ENCODE measurements around the gene CS. TPM values are rescaled to one million over a fixed set of nuclear protein-coding genes. Genes with fewer than 3 reads are reported as not detected.
A peak's percentile ranks its signal among the peaks of the same experiment; 100 is the strongest.

The CS gene
- total RNA-seq, 1 experiment from 2014 or later: 257 TPM

- Mint-ChIP-seq H3K4me3 (ENCODE audit: unreplicated experiment) (no peak overlapping the region), H3K27ac (ENCODE audit: low read depth, unreplicated experiment) (no peak overlapping the region), H3K4me1 (ENCODE audit: insufficient read depth, unreplicated experiment) (peaks cover 10% of the 10 kb centered on the region), H3K36me3 (ENCODE audit: insufficient read depth, unreplicated experiment) (peaks cover 51% of the 10 kb centered on the region), H3K9me3 (ENCODE audit: unreplicated experiment) (no peaks in the 10 kb centered on the region), H3K27me3 (ENCODE audit: insufficient read depth, unreplicated experiment) (no peaks in the 10 kb centered on the region)
- CTCF ChIA-PET: interaction anchor here (0.8 to 1.9 kb wide), 2 partner anchors 17 to 295 kb away, joined by 3 to 11 read pairs; no protein-coding TSS in a partner anchor
- intact Hi-C loops (cut with micrococcal nuclease): no loop called here
- DNase-seq (ENCODE audit: unreplicated experiment): no peak
- POLR2A ChIA-PET: interaction anchor here (0.8 to 4.7 kb wide), 4 partner anchors 10 to 180 kb away, joined by 3 to 26 read pairs (median 3); partner anchors contain the start of genes CNPY2 and STAT2
- BruUV-seq (replicated peaks): no TSS peak
- TF ChIP-seq CTCF (IDR thresholded peaks at IDR 0.05; ENCODE audit: unreplicated experiment): no peak
Measured at GRCh38 chr12:56341616-56342015, 41.5 kb upstream of the CS start.

GRCh38 chr12:56339158-56339422 is 39.0 kb upstream of the CS start:
- intact Hi-C loops (cut with micrococcal nuclease): no loop called here
- Mint-ChIP-seq H3K9me3 (ENCODE audit: unreplicated experiment) (no peaks in the 10 kb centered on the region), H3K27me3 (ENCODE audit: insufficient read depth, unreplicated experiment) (no peaks in the 10 kb centered on the region), H3K4me3 (ENCODE audit: unreplicated experiment) (no peak overlapping the region), H3K36me3 (ENCODE audit: insufficient read depth, unreplicated experiment) (peaks cover 26% of the 10 kb centered on the region), H3K27ac (ENCODE audit: low read depth, unreplicated experiment) (peak overlapping the region; percentile 60), H3K4me1 (ENCODE audit: insufficient read depth, unreplicated experiment) (peaks cover 10% of the 10 kb centered on the region)
- ChIA-PET CTCF (interaction anchor here (0.6 to 1.4 kb wide), 5 partner anchors 12 to 1151 kb away, joined by 3 to 9 read pairs (median 3); no protein-coding TSS in a partner anchor), POLR2A (interaction anchor here (2.3 to 4.7 kb wide), 2 partner anchors 21 to 125 kb away, joined by 5 to 26 read pairs; partner anchors contain the start of gene STAT2)
- no peak for TF ChIP-seq CTCF (IDR thresholded peaks at IDR 0.05; ENCODE audit: unreplicated experiment)
- DNase-seq (ENCODE audit: unreplicated experiment): no peak
- no TSS peak for BruUV-seq (replicated peaks)

- peak; percentile 33 for DNase-seq (ENCODE audit: unreplicated experiment)
- intact Hi-C loops (cut with micrococcal nuclease): no loop called here
- TF ChIP-seq CTCF (IDR thresholded peaks at IDR 0.05; ENCODE audit: unreplicated experiment): no peak
- Mint-ChIP-seq H3K4me3 (ENCODE audit: unreplicated experiment) (no peak within 1 kb of the TSS), H3K9me3 (ENCODE audit: unreplicated experiment) (no peaks in the 10 kb centered on the region), H3K27ac (ENCODE audit: low read depth, unreplicated experiment) (peak within 1 kb of the TSS; percentile 60), H3K27me3 (ENCODE audit: insufficient read depth, unreplicated experiment) (no peaks in the 10 kb centered on the region), H3K36me3 (ENCODE audit: insufficient read depth, unreplicated experiment) (peaks cover 26% of the 10 kb centered on the region), H3K4me1 (ENCODE audit: insufficient read depth, unreplicated experiment) (peaks cover 10% of the 10 kb centered on the region)
- CTCF ChIA-PET: interaction anchor here (0.6 to 1.6 kb wide), 8 partner anchors 12 to 1150 kb away, joined by 3 to 9 read pairs (median 4); partner anchors contain the start of gene RNF41
- BruUV-seq (replicated peaks): no TSS peak
- POLR2A ChIA-PET: interaction anchor here (0.6 to 4.7 kb wide), 4 partner anchors 22 to 126 kb away, joined by 3 to 26 read pairs (median 4); partner anchors contain the start of genes STAT2 and TIMELESS
Measured at GRCh38 chr12:56338308-56339157, 38.4 kb upstream of the CS start, which contains the start of gene IL23A. TSS of gene IL23A (plus strand) at chr12:56338884. CDS start at chr12:56339045, 161 bp downstream.

- H3K36me3 Mint-ChIP-seq (ENCODE audit: insufficient read depth, unreplicated experiment): peaks cover 26% of the 10 kb centered on the region
- no TSS peak for BruUV-seq (replicated peaks)
- H3K4me3 Mint-ChIP-seq (ENCODE audit: unreplicated experiment): no peak overlapping the region
- no peaks in the 10 kb centered on the region for H3K9me3 Mint-ChIP-seq (ENCODE audit: unreplicated experiment)
- no peak for DNase-seq (ENCODE audit: unreplicated experiment)
- peaks cover 16% of the 10 kb centered on the region for H3K4me1 Mint-ChIP-seq (ENCODE audit: insufficient read depth, unreplicated experiment)
- CTCF ChIA-PET: interaction anchor here (0.9 to 1.6 kb wide), 2 partner anchors 117 to 126 kb away, joined by 4 to 7 read pairs; no protein-coding TSS in a partner anchor
- no peak overlapping the region for H3K27ac Mint-ChIP-seq (ENCODE audit: low read depth, unreplicated experiment)
- intact Hi-C loops (cut with micrococcal nuclease): no loop called here
- POLR2A ChIA-PET: interaction anchor here (0.6 to 4.7 kb wide), 4 partner anchors 22 to 126 kb away, joined by 3 to 26 read pairs (median 4); partner anchors contain the start of genes STAT2 and TIMELESS
- TF ChIP-seq CTCF (IDR thresholded peaks at IDR 0.05; ENCODE audit: unreplicated experiment): no peak
- no peaks in the 10 kb centered on the region for H3K27me3 Mint-ChIP-seq (ENCODE audit: insufficient read depth, unreplicated experiment)
Measured at GRCh38 chr12:56337753-56338251, 37.7 kb upstream of the CS start.

Data from MCF 10A (cell line).